Activated B cell treated with CpG ODN at 0.5 μM for 24 hours (primary cell): ENCODE measurements around the gene NCKAP5. TPM values are rescaled to one million over a fixed set of nuclear protein-coding genes. Genes with fewer than 3 reads are reported as not detected.

Experiments used
- ATAC-seq: fragments of 200-7000 bp; cut with Tn5 transposase; one replicate; pipeline ENCODE4 v1.10.0; 2021; ENCODE audit warnings: low read depth, mild to moderate bottlenecking, moderate library complexity
- CTCF ChIA-PET: fragments of 350-600 bp; sonication (Branson Sonifier 250); formaldehyde crosslinking; loops from one replicate; lab custom pipeline; 2021; ENCODE audit warnings: antibody characterized with exemption; lab: Charles Lee
- POLR2A ChIA-PET: fragments of 350-600 bp; sonication (Branson Sonifier 250); formaldehyde crosslinking; loops from one replicate; lab custom pipeline; 2021; ENCODE audit warnings: antibody characterized with exemption; lab: Charles Lee
- DNase-seq: peaks from one replicate; pipeline ENCODE4 v3.0.0; 2022
- H3K27ac Mint-ChIP-seq: one replicate; pipeline ENCODE4 v1.8.0; 2020; ENCODE audit warnings: mixed read lengths
- H3K27me3 Mint-ChIP-seq: one replicate; pipeline ENCODE4 v1.8.0; 2021; ENCODE audit warnings: mixed read lengths
- H3K36me3 Mint-ChIP-seq: one replicate; pipeline ENCODE4 v1.8.0; 2021; ENCODE audit warnings: low read depth, mixed read lengths
- H3K4me1 Mint-ChIP-seq: one replicate; pipeline ENCODE4 v1.8.0; 2021; ENCODE audit warnings: mixed read lengths
- H3K4me3 Mint-ChIP-seq: one replicate; pipeline ENCODE4 v1.8.0; 2020; ENCODE audit warnings: mild to moderate bottlenecking, mixed read lengths
- H3K9me3 Mint-ChIP-seq: one replicate; pipeline ENCODE4 v1.8.0; 2020; ENCODE audit warnings: mixed read lengths
- CTCF ChIP-seq: fragments of 200-600 bp; IDR thresholded peaks from one replicate; pipeline ENCODE4 v1.8.0; 2022; ENCODE audit warnings: antibody characterized with exemption, mild to moderate bottlenecking
- intact Hi-C: fragments of 100-400 bp; cut with micrococcal nuclease; formaldehyde crosslinking; loops from one replicate; pipeline ENCODE4 v1.15.1; 2024
- total RNA-seq: library from RNA; stranded (reverse); gene quantifications from 2 replicates; pipeline ENCODE4 v1.2.3, GENCODE V29; 2022

Gene NCKAP5
- total RNA-seq, 1 donor from 2014 or later: not detected

DNA sequence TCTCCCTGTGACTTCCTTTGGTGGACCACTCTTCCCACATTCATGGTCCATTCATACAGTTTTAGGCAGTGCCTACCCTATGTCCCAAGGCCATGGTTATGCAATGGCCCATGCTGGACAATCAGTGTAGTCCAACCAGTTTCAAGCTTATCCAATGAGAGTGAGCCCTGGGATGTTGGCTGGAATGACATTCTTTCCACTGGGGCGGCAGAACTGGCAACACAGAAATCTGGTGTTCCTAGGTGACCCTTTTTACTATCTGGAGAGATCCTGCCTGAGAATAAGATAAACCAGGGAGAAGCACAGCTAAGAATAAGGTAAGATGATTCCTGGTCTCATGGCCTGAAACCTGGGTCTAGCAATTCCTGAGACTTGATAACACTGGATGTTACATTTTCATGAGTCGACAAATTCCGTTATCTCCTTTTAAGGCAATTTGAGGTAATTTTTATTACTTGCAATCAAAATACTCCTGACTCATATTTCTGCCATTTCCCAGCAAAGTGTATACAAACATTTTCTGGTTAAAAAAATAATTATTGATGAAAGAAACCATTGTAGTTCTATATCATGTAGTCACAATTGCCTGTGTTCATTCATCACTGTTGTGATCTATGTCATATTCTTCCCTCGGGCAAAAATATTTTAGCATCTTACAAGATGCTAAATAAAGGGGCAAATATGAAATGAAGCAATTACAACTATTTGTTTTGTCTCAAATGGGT lies 626.8 kb downstream of the NCKAP5 start:
- POLR2A ChIA-PET: no interaction called here
- no peaks in the 10 kb centered on the region for H3K36me3 Mint-ChIP-seq
- DNase-seq: no peak
- ATAC-seq: no peak
- H3K27ac Mint-ChIP-seq: no peak overlapping the region
- no peaks in the 10 kb centered on the region for H3K9me3 Mint-ChIP-seq
- TF ChIP-seq CTCF: no peak
- H3K4me3 Mint-ChIP-seq: no peak overlapping the region
- no peaks in the 10 kb centered on the region for H3K27me3 Mint-ChIP-seq
- CTCF ChIA-PET: no interaction called here
- peaks cover 5% of the 10 kb centered on the region for H3K4me1 Mint-ChIP-seq
- intact Hi-C loops: no loop called here

- ChIA-PET CTCF (no interaction called here), POLR2A (interaction anchor here (1.1 kb wide), 1 partner anchor 290 kb away, joined by 3 read pairs; no protein-coding TSS in a partner anchor)
- H3K27me3 Mint-ChIP-seq: no peaks in the 10 kb centered on the region
- ATAC-seq: no peak
- H3K4me1 Mint-ChIP-seq: peaks cover 5% of the 10 kb centered on the region
- DNase-seq: no peak
- intact Hi-C loops: no loop called here
- no peaks in the 10 kb centered on the region for H3K36me3 Mint-ChIP-seq
- no peak overlapping the region for H3K4me3 Mint-ChIP-seq
- peaks cover under 1% of the 10 kb centered on the region for H3K9me3 Mint-ChIP-seq
- no peak overlapping the region for H3K27ac Mint-ChIP-seq
- no peak for TF ChIP-seq CTCF
Observed at GRCh38 chr2:132937629-132938028, 630.6 kb downstream of the NCKAP5 start.

DNA sequence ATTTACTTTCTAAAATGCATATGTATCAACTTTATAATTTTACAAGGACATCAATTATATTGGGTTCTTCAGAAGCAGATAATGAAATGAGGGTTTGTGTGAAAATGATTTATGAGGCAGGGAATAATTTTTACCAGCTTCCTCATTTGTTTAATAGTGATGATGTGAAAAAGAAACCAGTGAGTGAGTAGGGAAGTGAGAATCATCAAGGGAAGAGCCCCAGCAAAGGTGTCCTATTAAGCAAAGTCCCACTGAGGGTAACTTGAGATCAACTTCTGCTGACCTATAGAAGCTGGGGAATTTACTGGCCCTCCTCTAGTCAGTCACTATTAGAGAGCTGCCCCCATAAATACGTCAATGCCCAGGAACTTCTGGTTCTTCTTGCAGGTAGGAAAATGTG lies 631.5 kb downstream of the NCKAP5 start:
- Mint-ChIP-seq H3K4me3 (no peak overlapping the region), H3K9me3 (peaks cover 3% of the 10 kb centered on the region), H3K36me3 (no peaks in the 10 kb centered on the region), H3K27me3 (no peaks in the 10 kb centered on the region), H3K4me1 (peaks cover 5% of the 10 kb centered on the region), H3K27ac (no peak overlapping the region)
- intact Hi-C loops: no loop called here
- DNase-seq (no peak), ATAC-seq (no peak)
- ChIA-PET CTCF (no interaction called here), POLR2A (interaction anchor here (1.1 kb wide), 1 partner anchor 289 kb away, joined by 3 read pairs; no protein-coding TSS in a partner anchor)
- no peak for TF ChIP-seq CTCF

GRCh38 chr2:132936261-132936660 lies 632.0 kb downstream of the NCKAP5 start:
- no peak overlapping the region for H3K4me3 Mint-ChIP-seq
- DNase-seq (no peak), ATAC-seq (no peak)
- H3K27ac Mint-ChIP-seq: no peak overlapping the region
- H3K4me1 Mint-ChIP-seq: peaks cover 5% of the 10 kb centered on the region
- no peaks in the 10 kb centered on the region for H3K36me3 Mint-ChIP-seq
- ChIA-PET CTCF (no interaction called here), POLR2A (no interaction called here)
- no peak for TF ChIP-seq CTCF
- intact Hi-C loops: no loop called here
- no peaks in the 10 kb centered on the region for H3K27me3 Mint-ChIP-seq
- H3K9me3 Mint-ChIP-seq: peaks cover 3% of the 10 kb centered on the region

DNA sequence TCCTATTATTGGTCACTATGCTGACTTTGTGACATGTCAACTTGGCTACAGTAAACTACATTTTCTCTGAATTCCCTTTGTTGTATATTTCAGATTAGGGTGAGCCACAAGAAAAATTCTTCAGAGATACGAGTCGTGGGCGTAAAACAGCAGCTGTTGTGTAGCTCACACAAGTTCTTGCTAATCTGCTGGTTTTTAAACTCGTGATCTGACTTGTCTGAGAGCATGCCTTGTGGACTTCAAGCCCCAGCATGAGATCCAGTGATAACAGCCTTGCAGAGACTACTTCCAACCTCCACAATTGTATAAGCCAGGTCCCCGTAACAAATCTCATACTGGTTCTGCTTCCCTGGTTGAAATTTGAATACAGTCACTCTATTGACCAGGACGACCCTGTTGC lies 638.5 kb downstream of the NCKAP5 start:
- no peak for TF ChIP-seq CTCF
- CTCF ChIA-PET: no interaction called here
- no peak overlapping the region for H3K4me3 Mint-ChIP-seq
- no peaks in the 10 kb centered on the region for H3K27me3 Mint-ChIP-seq
- intact Hi-C loops: no loop called here
- ATAC-seq: no peak
- H3K27ac Mint-ChIP-seq: no peak overlapping the region
- no peaks in the 10 kb centered on the region for H3K4me1 Mint-ChIP-seq
- DNase-seq: no peak
- no peaks in the 10 kb centered on the region for H3K36me3 Mint-ChIP-seq
- POLR2A ChIA-PET: no interaction called here
- peaks cover 6% of the 10 kb centered on the region for H3K9me3 Mint-ChIP-seq
